ENCODE results near the gene ST6GALNAC6. TPM values are rescaled to one million over a fixed set of nuclear protein-coding genes. Genes with fewer than 3 reads are reported as not detected.

The ST6GALNAC6 gene
- total and polyA plus RNA-seq, 11 donors, result 28.4 to 75.9 (median 43.2) TPM

GRCh38 chr9:127869310-127870152 lies 29.9 kb downstream of the ST6GALNAC6 start:
- intact Hi-C loops (cut with DNase I), result loop anchor here (1.0 to 5.0 kb wide), 12 partner anchors 41 to 277 kb away; partner anchors contain the start of genes CDK9 (in 8 of the 10), TOR2A (in 7 of the 10), FPGS (in 5 of the 10) and ST6GALNAC4 (in 2 of the 10)
- no peaks in the 10 kb centered on the region for H3K9me3 ChIP-seq
- 55 to 64% (median 60%) methylated on average over 15 to 18 of the region's 18 CpGs for WGBS, 4 donors
- H3K27ac ChIP-seq, result peak overlapping the region in 10 of 12 donors; percentile 27 to 88 (median 58)
- peak; percentile 64 to 80 (median 68) for ATAC-seq
- peaks cover 0 to 55% (median 37%) of the 10 kb centered on the region in 12 donors for H3K4me1 ChIP-seq
- no peak overlapping the region for H3K4me3 ChIP-seq
- DNase-seq, result peak; percentile 90 to 96 (median 91)
- no peaks in the 10 kb centered on the region for H3K27me3 ChIP-seq
- no peak for TF ChIP-seq POLR2A (IDR thresholded peaks at IDR 0.05)
- TF ChIP-seq CTCF (IDR thresholded peaks at IDR 0.05), result peak; percentile 85 to 94 (median 88)
- H3K36me3 ChIP-seq, result peaks cover 0 to 60% (median 45%) of the 10 kb centered on the region in 9 donors

GRCh38 chr9:127868278-127868902 lies 31.0 kb downstream of the ST6GALNAC6 start:
- ATAC-seq (no peak), DNase-seq (peak in 1 of 5 donors; percentile 31)
- TF ChIP-seq POLR2A (IDR thresholded peaks at IDR 0.05), result no peak
- no peak for TF ChIP-seq CTCF (IDR thresholded peaks at IDR 0.05)
- Histone ChIP-seq H3K36me3 (peaks cover 0 to 60% (median 45%) of the 10 kb centered on the region in 9 donors), H3K4me3 (no peak overlapping the region), H3K27ac (peak overlapping the region; percentile 20 to 88 (median 77)), H3K27me3 (no peaks in the 10 kb centered on the region), H3K9me3 (no peaks in the 10 kb centered on the region), H3K4me1 (peaks cover 0 to 46% (median 28%) of the 10 kb centered on the region in 12 donors)
- intact Hi-C loops (cut with DNase I), result loop anchor here in 5 of 10 donors (2.0 to 5.0 kb wide), 6 partner anchors 40 to 134 kb away; partner anchors contain the start of genes CDK9 (in 3 of the 5), FPGS (in 1 of the 5) and TOR2A (in 1 of the 5)
- 85 to 89% (median 87%) methylated on average over 18 of the region's 18 CpGs for WGBS, 4 donors

DNA sequence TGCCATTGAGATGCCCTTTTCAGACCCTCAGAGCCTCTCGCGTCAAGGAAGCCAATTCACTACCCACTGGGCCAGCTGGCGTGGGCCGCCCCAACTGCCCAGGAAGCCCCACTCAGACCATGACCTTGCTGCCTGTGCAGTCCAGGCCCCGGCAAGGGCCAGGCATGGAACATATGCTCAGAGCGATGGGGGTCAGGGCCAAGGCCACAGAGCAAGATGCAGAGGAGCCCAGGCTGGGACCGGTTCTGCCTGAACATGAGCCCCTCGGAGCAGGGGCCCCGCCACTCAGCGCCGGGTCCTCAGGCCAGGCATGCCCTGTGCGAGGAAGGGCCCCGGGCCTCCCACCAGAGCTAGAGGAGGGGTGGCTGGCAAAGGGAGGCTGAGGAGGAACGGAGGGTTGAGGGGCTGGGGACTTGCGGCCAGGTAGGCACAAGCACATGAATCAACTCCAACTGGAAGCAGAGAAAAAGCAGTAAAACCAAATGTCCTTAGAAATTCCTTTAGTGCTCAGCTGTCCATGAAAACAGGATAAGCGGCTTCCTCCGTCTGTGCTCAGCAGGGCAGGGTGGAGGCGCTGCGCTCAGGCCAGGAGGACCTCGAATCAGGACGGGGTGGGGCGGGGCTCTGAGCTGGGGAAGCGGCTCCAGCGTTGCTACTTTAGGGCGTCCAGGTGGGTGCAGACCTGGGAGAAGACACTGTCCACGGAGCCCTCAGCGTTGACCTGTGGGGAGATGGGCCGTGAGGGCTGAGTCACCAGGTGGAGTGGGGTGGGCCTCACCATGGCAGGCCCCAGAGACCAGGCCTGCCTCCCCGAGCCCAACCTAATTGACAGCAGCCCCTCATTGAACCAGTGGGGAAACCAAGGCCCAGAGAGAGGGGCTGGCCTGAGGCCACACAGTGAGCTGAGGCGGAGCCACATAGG lies 31.8 kb downstream of the ST6GALNAC6 start:
- TF ChIP-seq POLR2A (IDR thresholded peaks at IDR 0.05) (no peak), CTCF (IDR thresholded peaks at IDR 0.05) (peak in 2 of 12 donors; percentile 9 to 33)
- H3K36me3 ChIP-seq, result peaks cover 0 to 53% (median 38%) of the 10 kb centered on the region in 9 donors
- H3K4me3 ChIP-seq, result peak overlapping the region in 3 of 12 donors; percentile 11 to 19 (median 17)
- H3K27me3 ChIP-seq, result no peaks in the 10 kb centered on the region
- 63 to 69% (median 65%) methylated on average over 23 to 30 of the region's 30 CpGs for WGBS, 4 donors
- H3K27ac ChIP-seq, result peak overlapping the region; percentile 61 to 92 (median 84)
- intact Hi-C loops (cut with DNase I), result loop anchor here in 5 of 10 donors (2.0 to 5.0 kb wide), 6 partner anchors 39 to 133 kb away; partner anchors contain the start of genes CDK9 (in 3 of the 5), FPGS (in 1 of the 5) and TOR2A (in 1 of the 5)
- ATAC-seq (peak; percentile 10 to 74 (median 24)), DNase-seq (peak; percentile 64 to 80 (median 70))
- H3K9me3 ChIP-seq, result no peaks in the 10 kb centered on the region
- H3K4me1 ChIP-seq, result peaks cover 6 to 47% (median 32%) of the 10 kb centered on the region in 12 donors

Data from heart left ventricle (tissue), 16 donors.